Measurements from ENCODE around the gene LAG3.

Gene LAG3

GRCh38 chr12:6821591-6822425, 49.5 kb downstream of the LAG3 start, which contains the start of gene GPR162:
GPR162 (plus strand) TSS chr12:6821821; CDS start chr12:6823899, 2,078 bp downstream.
- DNase-seq (ENCODE audit: low spot score) = peak; percentile 84
- FAIRE-seq = peak; percentile 89

- FAIRE-seq = peak; percentile 95
Measured at GRCh38 chr12:6822426-6823135, 50.3 kb downstream of the LAG3 start.

GRCh38 chr12:6823182-6824084, 51.1 kb downstream of the LAG3 start:
- DNase-seq (ENCODE audit: low spot score) (no peak), FAIRE-seq (peak; percentile 46)

More at GRCh38 chr12:6822426-6823135, 50.3 kb downstream of the LAG3 start:
- DNase-seq (ENCODE audit: low spot score) = no peak

GRCh38 chr12:6824085-6824775, 51.9 kb downstream of the LAG3 start:
- no peak for FAIRE-seq
- no peak for DNase-seq (ENCODE audit: low spot score)

- DNase-seq (ENCODE audit: low spot score) (no peak), FAIRE-seq (peak; percentile 9)
Measured at GRCh38 chr12:6824901-6825381, 52.6 kb downstream of the LAG3 start.

GRCh38 chr12:6825398-6826124, 53.2 kb downstream of the LAG3 start:
- peak; percentile 85 for DNase-seq (ENCODE audit: low spot score)
- FAIRE-seq = peak; percentile 82

GRCh38 chr12:6826125-6826733, 53.9 kb downstream of the LAG3 start:
- FAIRE-seq (no peak), DNase-seq (ENCODE audit: low spot score) (no peak)

- DNase-seq (ENCODE audit: low spot score) = no peak
Measured at GRCh38 chr12:6826734-6827436, 54.6 kb downstream of the LAG3 start.

GRCh38 chr12:6827437-6827911, 55.2 kb downstream of the LAG3 start:
- peak; percentile 99 for FAIRE-seq
- DNase-seq (ENCODE audit: low spot score) = peak; percentile 91

More at GRCh38 chr12:6826734-6827436, 54.6 kb downstream of the LAG3 start:
- no peak for FAIRE-seq
